Activated naive CD4-positive, alpha-beta T cell treated with Interleukin-2 at 50 U/mL for 16 hours (primary cell): ENCODE results near the gene SH3PXD2B.
"Not testable (repeated sequence)": the region's sequence is repeated elsewhere in the genome, so short reads cannot be mapped to it uniquely, and the experiment has no call there.

Experiments
- DNase-seq: peaks from one replicate; pipeline ENCODE4 v3.0.0-alpha.2; 2020

Gene SH3PXD2B

DNA sequence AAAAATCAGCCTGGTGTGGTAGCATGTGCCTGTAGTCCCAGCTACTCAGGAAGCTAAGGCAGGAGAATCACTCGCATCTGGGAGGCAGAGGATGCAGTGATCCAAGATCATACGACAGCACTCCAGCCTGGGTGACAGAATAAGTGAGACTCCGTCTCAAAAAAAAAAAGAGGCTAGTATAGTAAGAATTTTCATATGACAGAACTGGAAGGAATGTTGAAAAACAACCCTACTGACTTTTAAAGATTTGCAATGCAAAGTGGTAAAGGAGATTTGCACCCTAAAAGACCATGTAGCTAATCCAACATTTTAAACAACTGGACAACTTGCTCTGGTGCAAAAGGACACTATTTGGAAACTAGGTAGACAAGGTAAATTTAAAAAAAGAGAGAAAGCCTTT lies 58.1 kb downstream of the SH3PXD2B start:
- no peak for DNase-seq

DNA sequence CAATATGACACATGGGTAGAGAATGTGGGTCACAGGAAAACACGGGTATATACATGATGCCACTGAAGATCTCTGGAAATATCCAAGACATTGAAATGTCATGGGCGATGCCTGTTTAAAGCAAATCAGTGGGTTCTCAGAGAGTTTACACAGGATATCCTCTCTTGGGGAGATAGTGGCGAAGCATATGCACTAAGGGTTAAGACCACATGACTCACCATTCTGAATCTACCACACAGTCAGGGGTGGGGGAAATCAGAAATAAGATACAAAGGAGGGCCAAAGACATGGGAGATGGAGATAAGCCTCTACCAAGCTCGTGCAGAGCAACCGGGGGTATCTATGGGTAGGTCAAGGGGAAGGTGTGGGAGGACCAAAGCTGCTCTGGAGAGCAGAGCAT lies 58.8 kb downstream of the SH3PXD2B start:
- DNase-seq, result no peak

DNA sequence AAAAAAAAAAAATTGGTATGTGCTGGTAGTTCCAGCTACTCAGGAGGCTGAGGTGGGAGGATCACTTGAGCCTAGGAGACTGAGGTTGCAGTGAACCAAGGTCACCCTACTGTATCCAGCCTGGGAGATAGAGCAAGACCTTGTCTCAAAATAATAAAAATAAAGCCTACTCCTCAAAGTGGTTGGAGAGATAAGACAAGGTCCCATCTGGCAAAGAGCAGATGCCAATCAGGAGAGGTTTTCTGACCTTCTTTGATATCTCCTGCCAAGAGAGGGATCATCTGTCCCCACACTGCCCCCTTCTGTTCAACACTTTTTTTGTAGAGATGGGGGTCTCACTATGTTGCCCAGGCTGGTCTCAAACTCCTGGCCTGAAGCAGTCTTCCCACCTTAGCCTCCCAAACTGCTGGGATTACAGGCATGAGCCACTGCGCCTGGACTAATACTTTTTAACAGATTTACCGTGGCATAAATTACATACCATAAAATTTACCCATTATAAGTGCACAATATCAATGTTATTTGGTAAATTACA lies 64.7 kb downstream of the SH3PXD2B start:
- no peak for DNase-seq

DNA sequence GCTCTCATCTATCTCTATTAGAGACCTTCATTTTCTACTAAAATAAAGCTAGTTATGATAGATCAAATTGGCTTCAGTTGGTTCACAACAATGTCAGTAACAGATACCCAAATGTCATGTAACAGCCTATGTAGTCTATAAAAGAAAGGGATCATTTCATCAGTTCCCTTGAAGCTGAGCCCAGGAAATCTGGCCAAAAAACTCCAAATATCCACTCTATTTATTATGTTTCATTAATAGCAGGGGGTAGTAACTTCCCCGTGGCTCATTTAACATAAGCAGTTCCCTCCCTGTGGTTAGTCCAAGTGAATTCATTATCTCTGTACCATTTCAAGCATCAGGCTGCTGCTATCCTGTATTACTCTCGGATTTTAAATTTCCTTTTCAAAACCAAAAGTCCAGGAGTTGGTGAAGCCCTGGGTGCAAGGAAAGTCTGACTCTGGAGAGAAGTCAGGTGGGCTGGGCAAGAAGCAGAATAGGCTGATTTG lies 66.0 kb downstream of the SH3PXD2B start:
- DNase-seq, result no peak

DNA sequence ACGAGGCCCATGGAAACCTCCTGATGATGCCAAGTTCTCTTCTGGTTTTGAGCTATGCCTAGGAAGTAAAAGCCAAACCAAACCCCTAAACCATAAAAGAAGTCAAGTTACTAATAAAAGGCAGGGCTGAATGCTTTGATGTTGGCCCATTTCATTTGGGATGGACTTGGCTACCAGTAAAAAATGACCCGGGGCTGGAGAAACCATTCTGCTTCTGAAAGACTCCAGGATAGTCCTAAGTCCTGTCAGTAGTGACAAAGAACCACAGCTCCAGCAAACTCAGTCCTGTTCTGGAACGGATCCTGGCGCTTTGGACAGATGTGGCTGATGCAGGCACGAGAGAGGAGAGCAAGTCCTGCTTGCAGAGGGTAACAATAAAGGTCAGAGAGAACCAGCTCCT lies 68.6 kb downstream of the SH3PXD2B start:
- no peak for DNase-seq

DNA sequence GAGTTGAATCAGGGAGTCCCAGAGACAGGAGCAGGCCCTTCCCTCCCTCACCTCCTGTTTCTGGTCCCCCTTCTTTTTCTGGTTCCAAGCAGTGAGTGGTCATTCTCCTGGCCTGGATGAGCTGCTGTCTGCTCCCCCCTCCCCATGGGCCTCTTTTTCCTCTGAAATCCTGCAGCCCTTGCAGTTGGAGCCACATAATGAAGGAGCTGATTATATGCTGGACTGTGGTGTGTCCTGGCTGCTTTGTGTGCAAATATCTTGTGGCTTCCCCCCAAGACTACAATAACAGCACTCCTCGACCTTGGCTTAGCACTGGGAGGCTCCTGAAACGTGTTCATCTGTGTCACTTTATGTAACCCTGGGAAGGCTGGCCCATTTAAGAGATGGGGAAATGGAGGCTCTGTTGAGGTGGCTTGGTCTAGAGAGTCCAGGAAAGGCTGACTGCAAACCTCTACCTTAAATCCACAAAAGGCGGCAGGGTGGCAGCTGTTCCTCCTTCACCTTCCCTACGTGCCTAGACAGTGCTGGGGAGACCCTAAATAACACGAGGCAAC lies 69.2 kb downstream of the SH3PXD2B start:
- DNase-seq, result no peak

DNA sequence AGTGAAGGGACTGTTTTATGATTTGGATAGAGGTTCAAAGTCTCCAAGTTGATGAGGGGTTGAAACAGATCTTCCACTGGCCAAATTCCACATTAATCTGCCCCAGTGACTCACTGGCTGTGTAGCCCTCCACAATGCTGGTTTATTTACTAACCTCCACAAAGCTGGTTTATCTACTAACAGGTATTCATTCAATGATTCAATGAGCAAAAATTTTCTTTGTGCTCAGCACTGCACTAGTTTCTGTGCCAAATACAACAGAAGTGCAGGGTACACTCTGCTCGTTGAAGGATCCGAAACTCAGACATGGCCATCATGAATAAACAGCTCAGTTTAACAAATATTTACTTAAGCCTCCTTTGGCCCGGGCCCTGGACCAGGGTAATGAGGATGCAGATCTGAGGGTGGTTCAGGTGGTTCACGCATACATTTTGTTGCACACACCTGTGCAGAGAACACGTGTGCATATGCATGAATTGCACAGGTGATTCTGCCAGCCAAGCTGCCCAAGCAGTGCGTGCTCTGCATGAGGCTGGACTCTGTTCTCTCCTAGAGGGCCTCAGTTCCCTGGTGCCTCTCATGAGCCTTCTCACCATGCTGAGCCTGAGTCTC lies 71.0 kb downstream of the SH3PXD2B start:
- no peak for DNase-seq

DNA sequence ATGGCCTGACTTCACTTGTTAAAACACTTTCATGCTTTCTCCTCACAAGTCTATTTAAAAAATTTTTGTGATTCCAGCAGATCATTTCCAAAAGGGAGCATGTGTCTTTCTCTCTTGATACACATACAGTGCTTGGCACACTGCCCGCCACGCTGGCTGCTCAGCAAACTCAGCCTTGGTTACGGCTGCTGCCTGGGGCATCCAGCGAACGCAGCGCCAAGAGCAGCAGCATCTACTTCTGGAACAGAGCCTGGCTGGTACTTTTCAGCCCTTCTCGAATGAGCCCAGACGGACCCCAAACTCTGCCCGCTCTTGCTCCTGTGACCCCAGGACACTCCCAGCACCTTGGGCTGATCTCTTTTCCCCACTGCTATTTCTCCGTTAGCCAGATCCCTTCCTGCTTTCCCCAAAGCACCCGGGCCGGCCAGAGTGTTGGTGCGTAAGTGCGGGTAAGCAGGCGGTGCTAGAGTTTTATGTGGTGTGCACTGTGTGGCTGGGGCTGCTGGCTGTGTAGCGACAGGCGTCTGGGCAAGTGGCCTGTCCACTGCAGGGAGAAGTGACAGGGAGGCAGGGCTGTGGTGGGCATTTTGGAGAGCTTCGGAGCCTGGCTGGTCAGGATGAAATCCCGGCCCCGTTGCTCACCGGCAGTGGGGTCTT lies 73.2 kb downstream of the SH3PXD2B start:
- no peak for DNase-seq

DNA sequence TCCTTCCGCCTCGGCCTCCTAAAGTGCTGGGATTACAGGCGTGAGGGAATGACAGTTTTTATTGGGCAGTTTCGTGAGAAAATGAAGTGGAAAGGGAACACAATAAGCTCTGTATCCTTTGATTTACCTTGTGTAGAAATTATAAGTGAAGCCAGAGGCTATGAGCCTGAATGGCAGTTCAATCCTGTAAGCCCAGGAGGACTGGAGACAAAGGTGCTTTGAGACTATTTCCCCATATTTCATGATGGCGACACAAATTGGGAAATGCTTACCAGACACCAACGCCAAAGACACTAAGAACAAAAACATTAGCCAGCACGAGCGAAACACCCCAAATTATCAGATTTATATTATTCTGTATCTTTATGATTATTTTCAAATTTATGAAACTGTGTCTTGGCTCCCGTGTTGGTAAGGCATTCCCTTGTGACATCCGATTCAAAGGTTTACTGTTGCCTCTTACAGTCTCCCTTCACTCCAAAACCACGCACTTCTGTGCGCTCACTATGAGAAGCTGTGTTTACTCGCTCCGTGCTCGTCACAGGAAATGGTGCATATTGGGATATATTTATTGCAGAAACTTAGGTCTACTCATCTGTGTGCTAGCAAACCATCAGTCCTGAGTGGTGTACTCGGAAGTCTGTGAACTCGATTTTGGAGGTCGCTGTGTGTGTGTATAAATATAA lies 73.9 kb downstream of the SH3PXD2B start:
- no peak for DNase-seq

DNA sequence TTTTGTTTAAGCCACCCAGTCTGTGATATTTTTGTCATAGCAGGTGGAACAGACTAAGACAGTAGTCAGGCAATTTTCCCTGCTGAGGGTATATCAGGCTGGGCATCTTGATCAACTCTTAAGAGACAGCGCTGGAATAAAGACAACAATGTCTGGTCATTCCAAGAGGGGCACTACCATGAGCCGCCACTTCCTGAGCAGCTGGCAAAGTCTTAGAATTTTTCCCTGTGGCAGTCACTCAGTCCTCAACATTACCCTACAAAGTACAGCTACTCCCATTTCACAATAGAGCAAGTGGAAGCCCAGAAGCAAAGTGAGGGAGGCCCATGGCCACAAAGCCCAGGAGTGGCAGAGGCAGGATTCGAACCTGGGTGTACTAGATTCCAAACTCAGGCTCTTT lies 74.8 kb downstream of the SH3PXD2B start:
- DNase-seq, result no peak

DNA sequence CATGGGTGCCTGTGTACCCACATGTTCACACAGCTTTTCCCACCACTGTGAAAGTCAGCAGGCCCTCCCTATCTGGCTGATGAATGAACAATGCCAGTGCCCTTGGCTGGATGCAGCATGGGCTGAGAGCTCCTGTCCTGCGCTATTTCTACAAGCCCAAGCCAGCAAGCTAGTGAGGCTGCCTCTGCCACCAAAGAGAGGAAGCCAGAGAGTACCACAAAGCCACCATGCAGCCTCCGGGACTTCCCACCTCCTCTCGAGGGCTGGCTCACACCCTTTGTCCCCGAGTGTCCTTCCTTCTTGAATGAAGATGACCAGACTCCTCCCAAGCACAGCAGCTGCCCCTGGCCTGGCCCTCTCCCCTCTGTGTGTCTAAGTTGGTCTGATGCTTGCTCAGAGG lies 76.5 kb downstream of the SH3PXD2B start:
- no peak for DNase-seq

DNA sequence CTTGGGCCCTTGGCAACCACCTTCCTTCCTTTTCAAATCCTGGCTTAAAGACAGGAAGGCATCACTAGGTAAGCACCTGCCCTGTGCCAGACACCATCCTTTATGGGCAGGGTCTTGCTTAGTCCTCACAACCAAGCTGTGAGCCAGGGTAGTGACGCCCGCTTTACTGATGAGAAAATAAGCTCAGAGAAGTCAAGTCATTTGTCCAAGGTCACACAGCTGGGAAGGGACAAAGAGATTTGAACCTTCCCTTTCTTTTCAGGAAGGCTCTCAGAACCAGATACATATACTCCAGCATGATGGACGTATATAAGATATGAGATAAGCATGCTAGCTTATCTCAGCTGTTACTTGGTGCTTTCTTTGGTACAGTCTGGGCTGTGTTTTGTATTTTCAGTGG lies 76.9 kb downstream of the SH3PXD2B start:
- no peak for DNase-seq

DNA sequence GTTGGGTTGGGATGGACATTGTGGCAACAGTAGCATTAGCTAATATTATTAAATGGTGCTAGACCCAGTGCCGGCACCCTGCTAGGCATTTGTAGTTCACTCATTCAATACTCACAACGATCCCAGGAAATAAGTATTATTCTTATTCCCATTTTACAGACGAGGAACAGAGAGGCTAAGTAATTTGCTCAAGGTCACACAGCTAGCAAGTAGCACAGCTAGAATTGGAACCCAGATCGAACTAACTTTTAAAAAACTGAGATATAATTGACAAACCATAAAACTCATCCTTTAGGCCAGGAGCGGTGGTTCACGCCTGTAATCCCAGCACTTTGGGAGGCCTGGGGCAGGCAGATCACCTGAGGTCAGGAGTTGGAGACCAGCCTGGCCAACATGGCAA lies 79.5 kb downstream of the SH3PXD2B start:
- DNase-seq, result no peak

DNA sequence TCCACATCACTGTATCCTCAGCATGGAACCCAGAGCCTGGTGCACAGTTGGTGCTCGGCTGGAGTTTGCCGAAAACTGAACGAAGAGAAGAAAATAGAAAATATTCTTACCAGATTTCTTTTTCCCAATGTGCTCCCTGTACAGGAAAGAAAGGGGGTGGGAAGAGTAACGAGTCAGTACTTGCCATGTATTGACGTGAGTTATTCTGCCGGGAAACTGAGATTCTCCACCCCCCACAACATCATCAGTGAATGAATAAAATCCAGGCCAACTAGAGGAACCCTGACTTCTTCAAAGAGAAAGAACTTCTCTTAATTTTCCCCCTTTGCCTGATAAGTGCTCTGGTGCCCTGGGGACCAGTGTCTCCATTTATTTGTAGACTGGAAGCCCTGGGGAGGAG lies 80.6 kb downstream of the SH3PXD2B start:
- DNase-seq, result no peak

DNA sequence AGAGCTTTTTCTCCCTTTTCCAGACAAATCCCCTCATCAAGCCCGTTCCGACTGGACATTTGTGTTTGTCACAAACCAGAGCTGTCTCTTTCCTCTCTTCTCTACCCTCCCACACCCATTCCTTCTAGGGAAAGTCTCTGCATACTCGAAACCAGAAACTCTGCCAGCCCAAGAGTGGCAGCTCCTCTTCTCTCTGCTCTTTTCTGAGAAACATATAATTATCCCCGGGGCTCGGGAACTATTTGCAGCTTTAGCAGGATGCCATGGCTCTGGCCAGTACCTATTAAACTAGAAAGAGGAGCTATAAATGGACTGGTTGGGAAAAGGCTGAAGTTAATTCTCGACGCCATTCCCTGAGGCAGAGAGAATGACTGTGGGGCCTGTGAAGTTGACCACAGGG lies 82.6 kb downstream of the SH3PXD2B start:
- no peak for DNase-seq

DNA sequence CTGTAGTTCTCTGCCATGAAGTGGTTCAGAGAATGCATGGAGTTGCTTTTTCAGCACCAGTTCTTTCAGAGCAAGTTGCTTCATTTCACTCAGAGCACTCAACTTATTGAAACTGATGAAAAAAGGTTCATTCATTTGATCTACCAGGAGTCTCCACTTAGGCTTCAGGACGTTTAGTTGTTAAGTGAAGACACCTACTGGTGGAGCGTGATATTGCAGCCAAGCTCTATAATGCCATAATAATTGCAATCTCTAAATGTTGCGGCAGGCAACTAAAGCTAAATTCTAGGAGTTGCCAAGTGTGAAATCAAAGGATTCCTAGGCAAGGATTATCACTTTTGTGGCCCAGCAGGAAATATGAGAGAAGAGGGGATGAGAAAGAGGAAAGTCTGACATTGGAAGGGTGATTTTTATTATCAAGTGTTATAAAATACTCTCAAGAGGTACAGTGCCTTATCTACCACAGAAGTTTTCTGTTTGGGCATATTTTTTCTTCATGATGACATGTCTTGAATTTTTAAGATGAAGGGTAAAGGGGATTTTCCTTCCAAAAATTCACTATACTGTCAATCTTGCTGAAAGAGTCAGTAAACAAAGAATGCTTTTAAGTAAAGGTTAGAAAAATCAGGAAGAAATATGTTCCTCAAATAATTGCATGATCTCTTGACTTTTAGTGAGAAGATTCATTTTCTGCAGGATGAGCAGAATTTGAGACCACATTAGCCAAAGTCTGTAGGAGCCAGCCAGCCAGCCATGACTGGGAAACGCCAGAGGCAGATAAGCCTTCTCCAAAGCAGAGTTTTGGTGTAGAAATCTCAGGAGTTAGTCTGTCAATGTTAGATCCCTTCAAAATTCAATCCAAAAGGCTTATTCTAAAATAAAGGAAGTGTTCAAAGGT lies 83.4 kb downstream of the SH3PXD2B start:
- peak; percentile 6 for DNase-seq

DNA sequence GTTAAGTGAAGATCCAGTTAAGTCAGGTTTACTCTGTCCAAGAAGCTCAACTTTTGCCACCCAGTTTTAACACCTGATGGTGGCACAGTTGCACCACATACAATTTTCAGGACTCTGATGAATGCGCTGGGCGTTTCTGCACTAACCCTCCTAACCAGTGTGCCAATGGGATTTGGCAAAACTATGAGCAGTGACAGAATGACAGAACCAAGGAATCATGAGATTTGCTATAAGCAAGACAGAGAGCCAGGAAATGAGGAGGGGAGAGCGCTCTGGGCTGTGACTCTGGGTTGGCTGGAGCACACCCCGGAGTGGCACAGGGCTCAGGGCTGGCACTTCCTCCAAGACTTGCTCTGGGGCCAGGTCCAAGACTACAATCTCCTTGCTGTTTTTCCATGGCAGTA lies 84.1 kb downstream of the SH3PXD2B start:
- DNase-seq, result no peak

DNA sequence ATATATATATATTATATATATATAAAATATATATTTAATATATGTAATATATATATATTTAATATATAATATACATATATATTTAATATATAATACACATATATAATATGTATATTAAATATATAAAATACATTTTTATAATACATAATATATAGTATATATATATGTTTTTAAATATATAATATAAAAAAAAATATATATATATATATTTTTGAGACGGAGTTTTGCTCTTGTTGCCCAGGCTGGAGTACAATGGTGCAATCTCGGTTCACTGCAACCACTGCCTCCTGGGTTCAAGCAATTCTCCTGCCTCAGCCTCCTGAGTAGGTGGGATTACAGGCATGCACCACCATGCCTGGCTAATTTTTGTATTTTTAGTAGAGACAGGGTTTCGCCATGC lies 85.6 kb downstream of the SH3PXD2B start:
- not testable (repeated sequence) for DNase-seq

DNA sequence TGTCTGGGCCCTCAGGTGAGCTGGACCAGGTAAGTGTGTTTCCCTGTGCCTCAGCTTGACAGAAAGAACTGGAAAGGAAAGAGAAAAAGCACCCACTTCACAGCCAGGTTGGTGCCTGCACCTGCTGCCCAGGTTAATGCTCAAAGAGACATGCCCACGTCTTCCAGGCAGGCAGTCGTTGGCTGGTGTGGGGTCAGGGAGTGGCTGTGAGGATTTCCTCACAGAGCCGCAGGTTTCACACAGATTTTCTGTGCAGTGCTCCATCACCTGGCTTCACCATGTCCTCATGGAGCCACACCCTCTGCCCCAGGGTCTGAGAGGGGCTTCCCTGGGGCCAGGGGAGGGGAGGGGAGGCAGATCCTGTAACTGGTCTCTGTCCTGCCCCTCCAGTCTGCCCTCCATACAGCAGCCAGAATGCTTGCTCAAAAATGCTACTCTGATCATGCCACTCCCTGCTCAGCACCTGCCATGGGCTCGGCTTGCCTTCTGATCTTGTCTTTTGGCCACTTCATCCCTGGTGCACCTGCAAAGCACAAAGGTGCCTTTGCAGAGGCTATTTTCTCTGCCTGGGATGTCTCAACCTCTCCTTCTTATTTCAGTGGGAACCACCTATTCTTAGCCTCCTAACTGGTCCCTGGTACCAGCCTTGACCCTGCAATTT lies 88.2 kb downstream of the SH3PXD2B start:
- no peak for DNase-seq

DNA sequence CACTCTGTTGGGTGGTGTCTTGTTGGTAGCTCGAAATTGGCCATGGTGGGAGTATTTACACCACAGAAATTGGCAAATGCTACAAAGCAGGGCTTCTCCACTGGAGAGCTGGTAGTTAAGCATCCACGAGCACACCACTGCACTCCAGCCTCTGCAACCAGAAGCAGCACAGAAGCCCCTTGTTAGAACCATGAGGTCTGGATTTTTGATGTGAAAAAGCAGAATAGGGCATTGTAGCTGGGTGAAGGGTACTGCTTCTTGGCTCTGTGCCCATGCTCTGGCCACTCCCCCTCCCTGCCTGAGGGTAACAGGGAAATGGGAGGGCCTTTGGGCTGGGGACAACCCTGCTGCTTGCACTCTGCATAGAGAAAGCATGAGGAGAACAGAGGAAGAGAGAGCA lies 89.6 kb downstream of the SH3PXD2B start:
- DNase-seq, result no peak

DNA sequence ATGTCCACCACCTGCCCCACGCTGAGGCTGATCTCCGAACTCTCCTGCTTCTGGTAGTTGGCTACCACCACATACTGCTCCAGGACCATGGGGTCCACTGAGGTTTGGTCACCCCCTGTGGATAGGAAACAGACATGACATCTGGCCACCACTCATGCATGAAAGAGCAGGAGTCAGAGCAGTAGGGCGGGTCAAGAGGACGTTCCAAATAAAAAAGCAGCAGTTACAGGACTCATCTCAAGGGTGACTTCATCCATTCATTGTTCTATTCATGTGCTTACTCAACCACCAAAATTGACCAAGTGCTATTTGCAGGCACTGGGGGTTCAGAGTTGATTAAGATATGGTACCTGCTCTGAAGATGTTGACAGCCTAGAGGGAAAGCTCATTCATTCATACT lies 91.6 kb downstream of the SH3PXD2B start:
- DNase-seq, result no peak

DNA sequence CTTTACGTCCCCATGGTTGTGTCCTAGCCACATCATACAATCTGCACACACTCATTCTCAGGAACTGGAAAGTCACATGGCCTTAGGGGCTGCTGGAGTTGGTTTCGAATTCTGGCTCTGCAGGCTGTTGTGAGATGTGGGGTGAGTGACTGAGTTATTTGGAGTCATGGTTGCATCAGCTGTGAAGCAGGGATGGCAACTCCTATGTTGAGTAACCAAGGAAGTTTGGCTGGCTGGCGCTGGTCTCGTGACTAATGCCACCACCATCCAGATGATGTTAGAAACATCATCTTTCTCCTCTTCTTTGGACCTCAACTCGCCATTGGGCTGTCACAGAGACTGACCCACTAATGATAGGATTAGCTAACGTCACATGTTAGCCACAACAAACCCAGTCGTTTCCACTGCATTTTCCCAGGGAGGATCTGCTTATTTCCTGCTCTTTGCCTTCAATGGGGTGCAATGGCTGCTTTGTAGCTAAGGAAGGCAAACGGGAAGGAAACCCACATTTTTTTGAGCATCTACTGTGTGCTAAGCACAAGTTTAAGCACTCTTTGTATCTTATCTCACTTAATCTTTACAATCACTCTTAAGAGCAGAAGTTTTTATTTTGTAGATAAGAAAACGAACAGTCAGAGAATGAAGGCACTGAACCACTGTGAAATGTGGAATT lies 92.6 kb downstream of the SH3PXD2B start:
- DNase-seq, result peak; percentile 38
